AG10803 (cell line): ENCODE measurements around the gene NADK.

Source experiments
- DNase-seq: peaks from one replicate; pipeline ENCODE4 v3.0.0; 2010; ENCODE audit warnings: low read depth
- H3K4me3 ChIP-seq: 2 replicates; pipeline ENCODE4 v1.5.1; 2011; ENCODE audit warnings: mild to moderate bottlenecking, low read length, control low read depth
- CTCF ChIP-seq: conservative IDR thresholded peaks from 2 replicates; pipeline ENCODE4 v1.5.1; 2011; ENCODE audit warnings: mild to moderate bottlenecking, low read length, control low read depth, inconsistent platforms

The NADK gene

GRCh38 chr1:1786836-1787605 is 8.8 kb upstream of the NADK start:
- DNase-seq = no peak
- no peak overlapping the region for H3K4me3 ChIP-seq
- no peak for TF ChIP-seq CTCF

- no peak for TF ChIP-seq CTCF
- DNase-seq = no peak
- no peak overlapping the region for H3K4me3 ChIP-seq
Measured at GRCh38 chr1:1785666-1786065, 7.4 kb upstream of the NADK start.

GRCh38 chr1:1784933-1785332 is 6.7 kb upstream of the NADK start:
- no peak for DNase-seq
- TF ChIP-seq CTCF = no peak
- no peak overlapping the region for H3K4me3 ChIP-seq

- H3K4me3 ChIP-seq = no peak overlapping the region
- TF ChIP-seq CTCF = no peak
- DNase-seq = no peak
Measured at GRCh38 chr1:1783320-1783719, 5.0 kb upstream of the NADK start.

- DNase-seq = peak; percentile 67
- H3K4me3 ChIP-seq = no peak overlapping the region
- no peak for TF ChIP-seq CTCF
Measured at GRCh38 chr1:1782399-1783221, 4.3 kb upstream of the NADK start.

GRCh38 chr1:1781526-1781903 is 3.2 kb upstream of the NADK start:
- DNase-seq = no peak
- no peak for TF ChIP-seq CTCF
- no peak overlapping the region for H3K4me3 ChIP-seq
